ENCODE data around the gene SSR2. TPM values are rescaled to one million over a fixed set of nuclear protein-coding genes. Genes with fewer than 3 reads are reported as not detected.

Gene SSR2
- total and polyA plus RNA-seq, 2 experiments from 2014 or later = 136 to 291 TPM

GRCh38 chr1:156053768-156054499, 33.2 kb upstream of the SSR2 start, which contains the start of gene UBQLN4:
UBQLN4 (minus strand) TSS chr1:156053798; CDS start chr1:156053701, 97 bp downstream.
- H3K27me3 Mint-ChIP-seq (ENCODE audit: insufficient read depth, low read depth, poor library complexity) = peaks cover 17% of the 10 kb centered on the region
- Histone ChIP-seq H3K27ac (ENCODE audit: low read depth) (peak within 1 kb of the TSS; percentile 99), H3K79me2 (replicated peaks; ENCODE audit: insufficient read depth) (peaks cover 32% of the 10 kb centered on the region), H3F3A (replicated peaks; ENCODE audit: low read depth) (peaks cover 15% of the 10 kb centered on the region), H3K27me3 (ENCODE audit: insufficient read depth) (no peaks in the 10 kb centered on the region), H3K9me2 (ENCODE audit: insufficient read depth) (no peaks in the 10 kb centered on the region), H4K20me1 (replicated peaks; ENCODE audit: insufficient read depth) (peaks cover 12% of the 10 kb centered on the region), H2AFZ (peak within 1 kb of the TSS; percentile 99), H3K36me3 (ENCODE audit: insufficient read depth) (no peaks in the 10 kb centered on the region), H3K4me1 (ENCODE audit: insufficient read depth) (peaks cover 12% of the 10 kb centered on the region; the same call in 1 of the 2 replicates), H3K4me2 (peak within 1 kb of the TSS; percentile 97), H3K4me3 (peak within 1 kb of the TSS; percentile 93)
- ATAC-seq (peak; percentile 56), DNase-seq (ENCODE audit: low spot score) (peak; percentile 93)
- H3K27ac Mint-ChIP-seq = peak within 1 kb of the TSS; percentile 97
- H3K4me3 Mint-ChIP-seq = peak within 1 kb of the TSS; percentile 99
- TF ChIP-seq CTCF (conservative IDR thresholded peaks at IDR 0.05; ENCODE audit: low read depth in 2 of 2) = peak; percentile 28 to 69; a peak in 3 of 4 replicates
- no peak for TF ChIP-seq ZNF462 (CRISPR knock-in tag; IDR thresholded peaks at IDR 0.05)
- TF ChIP-seq JUNB (IDR thresholded peaks at IDR 0.05; ENCODE audit: unreplicated experiment) = no peak
- H3K36me3 Mint-ChIP-seq (ENCODE audit: low read depth) = peaks cover 47% of the 10 kb centered on the region
- H3K4me1 Mint-ChIP-seq = peaks cover 18% of the 10 kb centered on the region
- H3K9me3 Mint-ChIP-seq = no peaks in the 10 kb centered on the region; the same call in 2 of the 3 replicates
